ENCODE measurements around the gene RXRA. TPM values are rescaled to one million over a fixed set of nuclear protein-coding genes. Genes with fewer than 3 reads are reported as not detected.

The RXRA gene
- total and polyA plus RNA-seq, 2 of the 4 experiments (the other 2 are of a cell fraction) = 7.5 to 17.9 TPM

DNA sequence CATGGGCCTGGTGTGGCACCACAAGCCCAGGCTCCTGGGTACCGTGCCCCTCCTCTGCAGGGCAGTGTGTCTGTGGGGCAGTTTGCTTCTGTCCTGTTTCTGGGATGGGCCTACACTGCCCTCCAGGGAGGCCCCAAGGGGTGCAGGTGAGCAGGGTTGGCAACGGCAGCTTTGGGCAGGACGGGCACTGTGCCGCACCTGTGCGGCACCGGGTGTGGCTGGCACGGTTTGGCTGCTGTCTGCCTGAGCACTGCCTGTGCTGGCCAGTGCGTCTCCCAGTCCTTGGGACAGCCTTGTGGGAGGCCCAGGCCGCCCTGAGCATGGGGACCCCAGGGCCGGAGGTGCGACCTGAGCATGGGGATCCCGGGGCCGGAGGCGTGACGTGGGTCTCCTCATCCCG lies 37.2 kb downstream of the RXRA start:
- H3K9ac ChIP-seq (ENCODE audit: low read depth, low read length) = no peak overlapping the region
- TF ChIP-seq, protein P1, sequence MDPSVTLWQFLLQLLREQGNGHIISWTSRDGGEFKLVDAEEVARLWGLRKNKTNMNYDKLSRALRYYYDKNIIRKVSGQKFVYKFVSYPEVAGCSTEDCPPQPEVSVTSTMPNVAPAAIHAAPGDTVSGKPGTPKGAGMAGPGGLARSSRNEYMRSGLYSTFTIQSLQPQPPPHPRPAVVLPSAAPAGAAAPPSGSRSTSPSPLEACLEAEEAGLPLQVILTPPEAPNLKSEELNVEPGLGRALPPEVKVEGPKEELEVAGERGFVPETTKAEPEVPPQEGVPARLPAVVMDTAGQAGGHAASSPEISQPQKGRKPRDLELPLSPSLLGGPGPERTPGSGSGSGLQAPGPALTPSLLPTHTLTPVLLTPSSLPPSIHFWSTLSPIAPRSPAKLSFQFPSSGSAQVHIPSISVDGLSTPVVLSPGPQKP (IDR thresholded peaks at IDR 0.05; ENCODE audit: borderline replicate concordance, low read depth, low read length) = no peak
- TF ChIP-seq CEBPB (IDR thresholded peaks at IDR 0.05; ENCODE audit: low read depth, low read length) (no peak), RCOR1 (IDR thresholded peaks at IDR 0.05; ENCODE audit: insufficient replicate concordance, low read length) (no peak), SMC3 (IDR thresholded peaks at IDR 0.05; ENCODE audit: low read depth, low read length) (no peak), MAFK (IDR thresholded peaks at IDR 0.05; ENCODE audit: low read depth, low read length) (no peak), NFE2L2 (IDR thresholded peaks at IDR 0.05; ENCODE audit: low read depth, low read length) (no peak), MXI1 (IDR thresholded peaks at IDR 0.05; ENCODE audit: borderline replicate concordance, low read depth, low read length) (no peak), RAD21 (IDR thresholded peaks at IDR 0.05; ENCODE audit: low read length) (no peak), RFX5 (IDR thresholded peaks at IDR 0.05; ENCODE audit: low read depth, low read length) (no peak), MAZ (IDR thresholded peaks at IDR 0.05; ENCODE audit: borderline replicate concordance, low read depth, low read length) (no peak)
- TF ChIP-seq, protein P2, sequence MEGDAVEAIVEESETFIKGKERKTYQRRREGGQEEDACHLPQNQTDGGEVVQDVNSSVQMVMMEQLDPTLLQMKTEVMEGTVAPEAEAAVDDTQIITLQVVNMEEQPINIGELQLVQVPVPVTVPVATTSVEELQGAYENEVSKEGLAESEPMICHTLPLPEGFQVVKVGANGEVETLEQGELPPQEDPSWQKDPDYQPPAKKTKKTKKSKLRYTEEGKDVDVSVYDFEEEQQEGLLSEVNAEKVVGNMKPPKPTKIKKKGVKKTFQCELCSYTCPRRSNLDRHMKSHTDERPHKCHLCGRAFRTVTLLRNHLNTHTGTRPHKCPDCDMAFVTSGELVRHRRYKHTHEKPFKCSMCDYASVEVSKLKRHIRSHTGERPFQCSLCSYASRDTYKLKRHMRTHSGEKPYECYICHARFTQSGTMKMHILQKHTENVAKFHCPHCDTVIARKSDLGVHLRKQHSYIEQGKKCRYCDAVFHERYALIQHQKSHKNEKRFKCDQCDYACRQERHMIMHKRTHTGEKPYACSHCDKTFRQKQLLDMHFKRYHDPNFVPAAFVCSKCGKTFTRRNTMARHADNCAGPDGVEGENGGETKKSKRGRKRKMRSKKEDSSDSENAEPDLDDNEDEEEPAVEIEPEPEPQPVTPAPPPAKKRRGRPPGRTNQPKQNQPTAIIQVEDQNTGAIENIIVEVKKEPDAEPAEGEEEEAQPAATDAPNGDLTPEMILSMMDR (conservative IDR thresholded peaks at IDR 0.05; ENCODE audit: low read depth, low read length) = no peak
- H3K9me1 ChIP-seq (ENCODE audit: insufficient read depth, low read length) = peaks cover 15% of the 10 kb centered on the region
- H3K4me2 ChIP-seq (ENCODE audit: low read depth, low read length) = no peak overlapping the region
- H4K8ac ChIP-seq (ENCODE audit: low read depth in 2 of 2, low read length in 2 of 2) = no peak overlapping the region
- no peak overlapping the region for H3K4me3 ChIP-seq (ENCODE audit: insufficient read depth, low read depth, low read length)
- in situ Hi-C loops (cut with MboI; ENCODE audit: low sequenced_read_pairs) (no loop called here), intact Hi-C loops (cut with micrococcal nuclease) (no loop called here), dilution Hi-C loops (cut with HindIII; ENCODE audit: low sequenced_read_pairs, unreplicated experiment) (no loop called here)
- no peak overlapping the region for H2AK5ac ChIP-seq (ENCODE audit: low read depth, low read length)
- ATAC-seq (ENCODE audit: low read depth) (no peak), DNase-seq (no peak)
- H3K36me3 ChIP-seq (ENCODE audit: control insufficient read depth, insufficient read depth, low read length) = no peaks in the 10 kb centered on the region
- no peak overlapping the region for H3K18ac ChIP-seq (ENCODE audit: low read depth, low read length)
- H3K27ac ChIP-seq (ENCODE audit: insufficient read depth, low read length) = no peak overlapping the region
- ChIA-PET POLR2A (ENCODE audit: unreplicated experiment) (no interaction called here), CTCF (no interaction called here)
- H3K79me1 ChIP-seq (ENCODE audit: low read depth in 1 of 2, low read length in 2 of 2) = peaks cover 14 to 92% of the 10 kb centered on the region in 2 experiments
- H2BK5ac ChIP-seq (ENCODE audit: low read depth, low read length, poor library complexity, severe bottlenecking) = no peak overlapping the region
- no peak overlapping the region for H4K5ac ChIP-seq (ENCODE audit: low read depth, low read length)
- H3K9me3 ChIP-seq (ENCODE audit: control insufficient read depth, insufficient read depth, low read length) = no peaks in the 10 kb centered on the region
- no peak overlapping the region for H4K91ac ChIP-seq (ENCODE audit: insufficient read depth, low read depth, low read length)
- H3K4ac ChIP-seq (ENCODE audit: low read depth, low read length) = no peak overlapping the region
- WGBS, 2 experiments (ENCODE audit: extremely low coverage in 2 of 2, insufficient read length in 1 of 2) = 83% methylated on average over 1 of the region's 16 CpGs; no CpG with 5 or more reads in 1 of the 2 experiments
- no peak overlapping the region for H3K23ac ChIP-seq (ENCODE audit: low read depth, low read length)
- no peak overlapping the region for H2BK120ac ChIP-seq (ENCODE audit: low read depth, low read length)
- no TSS peak for BruUV-seq (replicated peaks)
- H4K20me1 ChIP-seq (ENCODE audit: insufficient read depth, low read length) = peaks cover 100% of the 10 kb centered on the region
- no peak overlapping the region for H2AFZ ChIP-seq (replicated peaks; ENCODE audit: low read length, poor library complexity)
- no peak overlapping the region for H3K14ac ChIP-seq (replicated peaks; ENCODE audit: low read depth, low read length)
- H3K4me1 ChIP-seq (ENCODE audit: control insufficient read depth, insufficient read depth, low read length) = peaks cover 18% of the 10 kb centered on the region
- no peak overlapping the region for H3K56ac ChIP-seq (ENCODE audit: extremely low read depth, insufficient read depth, low read length)
- no peak overlapping the region for H2BK20ac ChIP-seq (ENCODE audit: low read depth, low read length)
- no peak overlapping the region for H2BK15ac ChIP-seq (ENCODE audit: low read depth, low read length)
- no peaks in the 10 kb centered on the region for H3K27me3 ChIP-seq (ENCODE audit: control insufficient read depth, insufficient read depth, low read length)
- H2AK9ac ChIP-seq (replicated peaks; ENCODE audit: low read depth, low read length, poor library complexity) = no peak overlapping the region
